Heart right ventricle (tissue), 16 donors: Measurements from ENCODE around the gene OR2T35. TPM values are rescaled to one million over a fixed set of nuclear protein-coding genes. Genes with fewer than 3 reads are reported as not detected.
A peak's percentile ranks its signal among the peaks of the same experiment; 100 is the strongest.

Source experiments
- ATAC-seq, 8 donors: fragments of 200-7000 bp; cut with Tn5 transposase; one replicate each; pipeline ENCODE4 v1.9.1; 2020; ENCODE audit warnings: mild to moderate bottlenecking in 8 of 8, moderate library complexity in 8 of 8, moderate number of reproducible peaks in 1 of 8
- DNase-seq, 2 donors: peaks; one replicate each; pipeline ENCODE4 v3.0.0-alpha.2; 2020
- H3K27ac ChIP-seq, 10 donors: fragments of 200-600 bp; sonication (generic) in 2 of 10; one replicate each; pipeline versions ENCODE4 v1.5.0 to v1.8.0; 2020 to 2022; ENCODE audit warnings: mild to moderate bottlenecking in 3 of 10
- H3K27me3 ChIP-seq, 7 donors: fragments of 200-600 bp; one replicate each; pipeline ENCODE4 v1.8.0; 2021 to 2022; ENCODE audit warnings: mild to moderate bottlenecking in 2 of 7
- H3K36me3 ChIP-seq, 9 donors: fragments of 200-600 bp; sonication (generic) in 1 of 9; one replicate each; pipeline versions ENCODE4 v1.5.0 to v1.8.0; 2020 to 2022; ENCODE audit warnings: mild to moderate bottlenecking in 2 of 9
- H3K4me1 ChIP-seq, 9 donors: fragments of 200-600 bp; sonication (generic) in 1 of 9; one replicate each; pipeline versions ENCODE4 v1.5.0 to v1.8.0; 2020 to 2022; ENCODE audit warnings: mild to moderate bottlenecking in 4 of 9
- H3K4me3 ChIP-seq, 10 donors: fragments of 200-600 bp; sonication (generic) in 2 of 10; one replicate each; pipeline versions ENCODE4 v1.5.0 to v1.8.0; 2020 to 2022; ENCODE audit warnings: mild to moderate bottlenecking in 7 of 10, moderate library complexity in 2 of 10
- H3K9me3 ChIP-seq, 11 donors: fragments of 200-600 bp in 10 of 11; sonication (generic) in 2 of 11; one replicate each; pipeline versions ENCODE4 v1.5.0 to v1.8.0; 2013 to 2022; ENCODE audit warnings: mild to moderate bottlenecking in 2 of 11, control low read depth in 1 of 11, moderate library complexity in 1 of 11
- CTCF ChIP-seq, 9 donors: fragments of 200-600 bp; sonication (generic) in 2 of 9; IDR thresholded peaks; one replicate each; pipeline versions ENCODE4 v1.5.0 to v1.8.0; 2021 to 2022; ENCODE audit warnings: antibody characterized with exemption in 9 of 9, mild to moderate bottlenecking in 5 of 9, moderate library complexity in 1 of 9
- WGBS, 2 donors: extraction: QIAGEN DNeasy Blood & Tissue Kit; methylation state at CpG; one replicate each; pipeline ENCODE4 v1.1.7; 2013; ENCODE audit warnings: inconsistent platforms in 1 of 2; 5-methylcytosine and 5-hydroxymethylcytosine counted together
- intact Hi-C, 10 donors: fragments of 100-400 bp; cut with DNase I; formaldehyde crosslinking; loops; one replicate each; pipeline versions ENCODE4 v1.11.1 to v1.14.2; 2022
- polyA plus RNA-seq, 2 donors: library from polyadenylated mRNA; stranded (reverse); fragments of 200-250 nt; gene quantifications; one replicate each; pipeline ENCODE4 v1.2.3, GENCODE V29; 2013
- total RNA-seq, 10 donors: library from RNA; stranded (reverse); fragmentation: NEBNext Ultra II Directional in 3 of 10; extraction: Animal tissue kit (Norgen Biotek cat#: 25700) in 3 of 10; gene quantifications; one replicate each; pipeline versions ENCODE4 v1.2.1 to v1.2.4, GENCODE V29; 2021 to 2023
- donor health status: Arrhythmogenic right ventricular cardiomyopathy.
- donor health status: ischemic (EF 13 %, LVEDD 7.1; RV severe dilation, severe dysfunction).
- donor health status: healthy with polysubstance abuse.
- donor health status: DM: no; HTN: yes; CAD: no.
- donor health status: DM: no; HTN: no; CAD: no.
- donor health status: ischemic (EF 25% LVEDD 6.9; RV normal size, moderate dysfunction).
- donor health status: ischemic (EF 25% LVEDD 5.7; RV mildly dilated, moderate dysfunction).
- donor health status: healthy.
- donor health status: DM: yes; HTN: yes; CAD: no.
- donor health status: Ischemic cardiomyopathy.
- donor health status: ischemic (EF 35%, LVEDD 5.7; RV mildly dilated, moderate dysfunction).
- donor health status: nonischemic (EF 11% LVEDD 7.7; RV severe dilation, severe dysfunction).
- donor health status: DM: yes; HTN: yes; CAD: no.
- donor health status: PGD.
- donor health status: ischemic (EF 29% LVEDD 5.4; RV normal size, mild dysfunction).
- donor health status: nonischemic (EF 23%, LVEDD 6.1; RV moderate dilation, normal function).

Gene OR2T35
- total and polyA plus RNA-seq, 12 donors = not detected

GRCh38 chr1:248621770-248622169, 23.3 kb downstream of the OR2T35 start:
- Histone ChIP-seq H3K4me1 (no peaks in the 10 kb centered on the region), H3K9me3 (no peaks in the 10 kb centered on the region), H3K27me3 (peaks cover 0 to 6% (median 0%) of the 10 kb centered on the region in 7 donors), H3K27ac (no peak overlapping the region), H3K4me3 (no peak overlapping the region), H3K36me3 (no peaks in the 10 kb centered on the region)
- intact Hi-C loops = loop anchor here in 6 of 10 donors (2.0 to 5.0 kb wide), 2 partner anchors 185 to 186 kb away; no protein-coding TSS in a partner anchor
- WGBS, 2 donors = 66 to 75% methylated on average over 7 of the region's 7 CpGs
- TF ChIP-seq CTCF (IDR thresholded peaks at IDR 0.05) = no peak
- DNase-seq (no peak), ATAC-seq (no peak)

GRCh38 chr1:248618878-248619277, 26.2 kb downstream of the OR2T35 start:
- ATAC-seq (no peak), DNase-seq (peak in 1 of 2 donors; percentile 45)
- intact Hi-C loops = loop anchor here in 2 of 10 donors (5.0 kb wide), 1 partner anchor 188 kb away; no protein-coding TSS in a partner anchor

GRCh38 chr1:248618119-248618518, 27.0 kb downstream of the OR2T35 start:
- no peak for DNase-seq
- Histone ChIP-seq H3K9me3 (no peaks in the 10 kb centered on the region), H3K27ac (no peak overlapping the region), H3K36me3 (no peaks in the 10 kb centered on the region), H3K4me1 (no peaks in the 10 kb centered on the region), H3K27me3 (peaks cover 0 to 4% (median 0%) of the 10 kb centered on the region in 7 donors), H3K4me3 (no peak overlapping the region)
- TF ChIP-seq CTCF (IDR thresholded peaks at IDR 0.05) = no peak
- no peak for ATAC-seq
- 69 to 77% methylated on average over 7 of the region's 7 CpGs for WGBS, 2 donors
- intact Hi-C loops = loop anchor here in 2 of 10 donors (5.0 kb wide), 1 partner anchor 189 kb away; no protein-coding TSS in a partner anchor

More at GRCh38 chr1:248618878-248619277, 26.2 kb downstream of the OR2T35 start:
- WGBS, 2 donors = 3 to 12% methylated on average over 3 of the region's 3 CpGs
- peaks cover 0 to 6% (median 0%) of the 10 kb centered on the region in 7 donors for H3K27me3 ChIP-seq
- peak in 7 of 9 donors; percentile 26 to 66 (median 45) for TF ChIP-seq CTCF (IDR thresholded peaks at IDR 0.05)
- no peaks in the 10 kb centered on the region for H3K9me3 ChIP-seq
- no peaks in the 10 kb centered on the region for H3K4me1 ChIP-seq
- H3K36me3 ChIP-seq = no peaks in the 10 kb centered on the region
- no peak overlapping the region for H3K27ac ChIP-seq
- H3K4me3 ChIP-seq = no peak overlapping the region

GRCh38 chr1:248613742-248614141, 31.3 kb downstream of the OR2T35 start:
- no peak for TF ChIP-seq CTCF (IDR thresholded peaks at IDR 0.05)
- no peak overlapping the region for H3K27ac ChIP-seq
- ATAC-seq (no peak), DNase-seq (no peak)
- no peaks in the 10 kb centered on the region for H3K36me3 ChIP-seq
- no peaks in the 10 kb centered on the region for H3K4me1 ChIP-seq
- peaks cover 0 to 10% (median 0%) of the 10 kb centered on the region in 7 donors for H3K27me3 ChIP-seq
- 56 to 75% methylated on average over 1 of the region's 1 CpG for WGBS, 2 donors
- no peaks in the 10 kb centered on the region for H3K9me3 ChIP-seq
- intact Hi-C loops = no loop called here
- no peak overlapping the region for H3K4me3 ChIP-seq
